ENCODE measurements around the gene LRP1B.
"Not testable (repeated sequence)": the region's sequence is repeated elsewhere in the genome, so short reads cannot be mapped to it uniquely, and the experiment has no call there.

The LRP1B gene

GRCh38 chr2:141242008-141242407 lies 888.8 kb downstream of the LRP1B start:
- no peak for DNase-seq

GRCh38 chr2:141226560-141226959 lies 904.3 kb downstream of the LRP1B start:
- DNase-seq: no peak

- DNase-seq: no peak
These were observed 923.8 kb downstream of the LRP1B start for GRCh38 chr2:141207036-141207385.

- no peak for DNase-seq
These were observed 929.7 kb downstream of the LRP1B start for GRCh38 chr2:141201016-141201565.

GRCh38 chr2:141200191-141200590 lies 930.6 kb downstream of the LRP1B start:
- no peak for DNase-seq

- no peak for DNase-seq
These were observed 931.1 kb downstream of the LRP1B start for GRCh38 chr2:141199711-141200110.

GRCh38 chr2:141195087-141195486 lies 935.7 kb downstream of the LRP1B start:
- DNase-seq: no peak

GRCh38 chr2:141187075-141187439 lies 943.8 kb downstream of the LRP1B start:
- DNase-seq: no peak

- no peak for DNase-seq
These were observed 944.3 kb downstream of the LRP1B start for GRCh38 chr2:141186413-141187074.

- DNase-seq: no peak
These were observed 948.6 kb downstream of the LRP1B start for GRCh38 chr2:141182246-141182645.

- DNase-seq: not testable (repeated sequence)
These were observed 961.7 kb downstream of the LRP1B start for GRCh38 chr2:141169117-141169516.

GRCh38 chr2:141162314-141162713 lies 968.5 kb downstream of the LRP1B start:
- no peak for DNase-seq

GRCh38 chr2:141151611-141152286 lies 979.1 kb downstream of the LRP1B start:
- DNase-seq: no peak

- no peak for DNase-seq
These were observed 988.8 kb downstream of the LRP1B start for GRCh38 chr2:141142025-141142424.

GRCh38 chr2:141137122-141137693 lies 993.6 kb downstream of the LRP1B start:
- no peak for DNase-seq

GRCh38 chr2:141133883-141134282 lies 996.9 kb downstream of the LRP1B start:
- DNase-seq: no peak

- DNase-seq: no peak
These were observed 1005.4 kb downstream of the LRP1B start for GRCh38 chr2:141125432-141125831.

GRCh38 chr2:141118836-141119235 lies 1012.0 kb downstream of the LRP1B start:
- DNase-seq: no peak

- no peak for DNase-seq
These were observed 1017.5 kb downstream of the LRP1B start for GRCh38 chr2:141113301-141113700.

- DNase-seq: no peak
These were observed 1021.2 kb downstream of the LRP1B start for GRCh38 chr2:141109633-141110032.

GRCh38 chr2:141105763-141106162 lies 1025.1 kb downstream of the LRP1B start:
- DNase-seq: no peak

GRCh38 chr2:141103216-141103615 lies 1027.6 kb downstream of the LRP1B start:
- no peak for DNase-seq

- no peak for DNase-seq
These were observed 1051.6 kb downstream of the LRP1B start for GRCh38 chr2:141079231-141079630.

GRCh38 chr2:141075753-141076152 lies 1055.1 kb downstream of the LRP1B start:
- DNase-seq: no peak
